ENCODE results near the gene PCSK1.
"Not testable (repeated sequence)": the region's sequence is repeated elsewhere in the genome, so short reads cannot be mapped to it uniquely, and the experiment has no call there.

The PCSK1 gene

DNA sequence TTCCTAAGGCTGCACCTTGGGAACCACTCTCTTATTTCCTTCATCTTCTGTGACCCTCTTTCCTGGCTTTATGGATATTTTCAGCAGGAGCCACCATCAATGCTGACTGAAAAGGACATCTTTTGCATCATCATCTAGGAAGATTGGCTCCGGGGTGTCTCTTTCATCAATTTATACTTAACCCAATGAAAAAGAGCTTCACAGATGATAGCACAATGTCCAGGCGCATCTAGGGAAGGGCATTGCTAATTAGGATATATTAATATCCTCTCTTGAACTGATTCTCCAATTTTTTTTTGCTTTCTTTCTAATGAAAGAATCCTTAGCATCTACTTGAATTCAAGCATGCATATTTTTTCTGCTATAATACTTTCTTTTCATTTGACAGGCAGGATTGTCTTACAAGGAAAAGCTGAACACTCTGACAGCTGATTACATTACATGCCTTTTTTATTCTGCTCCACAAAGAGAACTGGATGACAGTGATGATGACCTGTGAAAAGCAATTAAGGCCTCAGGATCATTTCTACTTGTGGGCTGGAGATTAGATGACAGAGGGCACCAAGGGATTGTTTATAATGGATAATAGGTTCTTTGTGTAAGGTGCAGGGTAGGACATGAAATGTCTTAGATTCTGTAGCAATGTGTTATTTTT is 60.2 kb downstream of the PCSK1 start:
- DNase-seq (ENCODE audit: low spot score) = no peak

- DNase-seq (ENCODE audit: low spot score) = no peak
These were observed 62.1 kb downstream of the PCSK1 start for GRCh38 chr5:96370976-96371375.

- DNase-seq (ENCODE audit: low spot score) = not testable (repeated sequence)
These were observed 65.7 kb downstream of the PCSK1 start for GRCh38 chr5:96367337-96367736.

DNA sequence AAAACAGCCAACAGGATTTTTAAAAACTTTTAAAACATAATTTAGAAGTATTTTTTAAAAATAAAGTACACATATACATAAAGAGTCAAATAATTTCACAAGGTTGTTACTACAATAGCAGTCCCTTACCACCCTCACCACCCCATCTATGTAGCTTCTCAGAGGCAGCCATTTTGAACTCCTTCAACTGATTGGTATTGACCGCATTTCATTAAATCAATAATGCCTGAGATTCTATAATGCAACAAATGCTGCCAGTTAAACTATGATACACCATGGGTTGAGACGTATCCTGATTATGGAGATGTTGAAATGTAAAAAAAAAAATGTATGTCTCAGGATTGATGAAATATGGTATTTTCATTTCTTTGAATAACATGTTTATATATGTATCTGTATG is 78.8 kb downstream of the PCSK1 start:
- DNase-seq (ENCODE audit: low spot score) = no peak

GRCh38 chr5:96353220-96353619 is 79.8 kb downstream of the PCSK1 start:
- DNase-seq (ENCODE audit: low spot score) = no peak

- DNase-seq (ENCODE audit: low spot score) = no peak
These were observed 82.4 kb downstream of the PCSK1 start for GRCh38 chr5:96350678-96351077.

GRCh38 chr5:96348536-96348935 is 84.5 kb downstream of the PCSK1 start:
- DNase-seq (ENCODE audit: low spot score) = no peak

DNA sequence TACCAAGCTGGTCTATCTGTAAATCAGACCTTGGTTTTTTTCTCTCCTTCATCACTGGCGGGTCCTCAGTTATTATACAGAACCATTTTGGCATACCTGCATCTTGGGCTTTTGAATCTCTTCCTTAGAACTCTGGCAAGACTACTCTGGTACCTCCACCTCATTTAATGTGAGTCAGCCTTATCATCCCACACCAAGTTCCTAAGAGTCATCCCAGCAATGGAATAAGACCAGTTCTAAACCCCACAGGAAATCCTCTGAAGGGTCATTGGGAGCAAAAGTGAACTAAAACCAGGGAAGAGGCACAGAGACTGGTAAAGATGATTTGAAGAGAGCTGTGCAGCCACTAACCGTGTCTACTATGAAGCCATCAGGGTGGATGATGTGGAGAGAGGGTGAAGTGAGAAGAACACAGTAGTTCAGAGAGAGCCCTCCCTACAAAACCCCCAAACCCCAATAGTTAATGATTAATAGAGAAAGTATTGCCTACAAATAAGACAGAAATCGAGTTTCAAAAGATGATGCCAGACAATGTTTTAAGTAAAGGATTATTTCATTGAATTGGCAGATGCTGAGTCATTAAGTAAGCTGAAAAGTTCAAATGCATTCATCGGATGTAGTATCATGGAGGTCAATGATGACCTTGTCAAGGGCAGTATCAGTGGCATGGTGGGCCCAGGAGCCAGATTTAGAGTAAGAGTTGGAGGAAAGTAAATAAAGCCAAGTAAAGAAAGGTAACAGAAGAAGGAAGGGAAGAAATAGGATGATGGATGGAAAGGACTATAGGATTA is 85.4 kb downstream of the PCSK1 start:
- no peak for DNase-seq (ENCODE audit: low spot score)

GRCh38 chr5:96344678-96345577 is 88.1 kb downstream of the PCSK1 start:
- DNase-seq (ENCODE audit: low spot score) = peak; percentile 55

- no peak for DNase-seq (ENCODE audit: low spot score)
These were observed 90.0 kb downstream of the PCSK1 start for GRCh38 chr5:96343094-96343493.

- no peak for DNase-seq (ENCODE audit: low spot score)
These were observed 90.5 kb downstream of the PCSK1 start for GRCh38 chr5:96342581-96342980.

All from globus pallidus (tissue), 1 donor.